Measurements from ENCODE around the gene MOB3B. TPM values are rescaled to one million over a fixed set of nuclear protein-coding genes. Genes with fewer than 3 reads are reported as not detected.
"Not testable (repeated sequence)": the region's sequence is repeated elsewhere in the genome, so short reads cannot be mapped to it uniquely, and the experiment has no call there.

MOB3B gene
- total RNA-seq, 2 experiments from 2014 or later = 0.05 to 0.13 TPM

- H3K4me1 Mint-ChIP-seq = no peaks in the 10 kb centered on the region
- H3K9me3 Mint-ChIP-seq = no peaks in the 10 kb centered on the region
- no peaks in the 10 kb centered on the region for H3K36me3 Mint-ChIP-seq (ENCODE audit: low read depth)
- no peak for DNase-seq
- H3K27me3 Mint-ChIP-seq = no peaks in the 10 kb centered on the region
- CTCF ChIA-PET = no interaction called here
- POLR2A ChIA-PET = no interaction called here
- H3K4me3 Mint-ChIP-seq = no peak overlapping the region
- H3K27ac Mint-ChIP-seq = no peak overlapping the region
These were observed 102.9 kb downstream of the MOB3B start for GRCh38 chr9:27426511-27427271.

- no peaks in the 10 kb centered on the region for H3K27me3 Mint-ChIP-seq
- no peaks in the 10 kb centered on the region for H3K4me1 Mint-ChIP-seq
- POLR2A ChIA-PET = no interaction called here
- CTCF ChIA-PET = no interaction called here
- H3K4me3 Mint-ChIP-seq = no peak overlapping the region
- H3K36me3 Mint-ChIP-seq (ENCODE audit: low read depth) = no peaks in the 10 kb centered on the region
- H3K9me3 Mint-ChIP-seq = no peaks in the 10 kb centered on the region
- no peak overlapping the region for H3K27ac Mint-ChIP-seq
- no peak for DNase-seq
These were observed 103.6 kb downstream of the MOB3B start for GRCh38 chr9:27425827-27426510.

GRCh38 chr9:27423915-27424710, 105.5 kb downstream of the MOB3B start:
- Mint-ChIP-seq H3K27me3 (no peaks in the 10 kb centered on the region), H3K27ac (no peak overlapping the region), H3K36me3 (ENCODE audit: low read depth) (no peaks in the 10 kb centered on the region), H3K4me3 (no peak overlapping the region), H3K4me1 (no peaks in the 10 kb centered on the region), H3K9me3 (no peaks in the 10 kb centered on the region)
- DNase-seq = no peak
- POLR2A ChIA-PET = no interaction called here
- CTCF ChIA-PET = interaction anchor here (0.6 kb wide), 1 partner anchor 65 kb away, joined by 4 read pairs; no protein-coding TSS in a partner anchor

DNA sequence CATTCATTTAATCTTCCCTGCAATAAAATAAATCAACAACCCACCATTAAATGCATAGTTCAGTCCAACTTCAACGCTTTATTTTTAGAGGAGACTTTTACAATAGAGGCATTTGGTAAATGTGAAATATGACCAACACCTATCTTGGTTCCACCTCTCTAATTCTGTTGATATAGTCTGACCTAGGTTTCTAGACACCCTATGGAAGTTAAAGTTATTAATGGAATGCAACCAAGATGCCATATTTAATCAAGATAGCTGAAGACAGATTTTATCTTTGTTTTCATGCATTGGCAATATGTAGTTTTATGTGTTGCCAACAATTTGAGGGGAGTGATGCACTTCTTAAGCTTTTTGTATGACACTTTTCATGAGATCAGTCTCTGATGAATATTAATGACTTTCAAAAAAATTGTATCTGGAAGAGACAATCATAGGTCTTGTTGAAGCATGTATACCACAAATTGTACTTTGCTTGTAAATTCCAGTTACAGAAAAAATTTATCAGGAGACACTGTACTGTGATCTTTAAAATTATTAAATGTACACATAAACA, 107.3 kb downstream of the MOB3B start:
- Mint-ChIP-seq H3K4me3 (no peak overlapping the region), H3K36me3 (ENCODE audit: low read depth) (no peaks in the 10 kb centered on the region), H3K9me3 (no peaks in the 10 kb centered on the region), H3K27me3 (no peaks in the 10 kb centered on the region), H3K4me1 (no peaks in the 10 kb centered on the region), H3K27ac (no peak overlapping the region)
- ChIA-PET POLR2A (no interaction called here), CTCF (no interaction called here)
- no peak for DNase-seq

DNA sequence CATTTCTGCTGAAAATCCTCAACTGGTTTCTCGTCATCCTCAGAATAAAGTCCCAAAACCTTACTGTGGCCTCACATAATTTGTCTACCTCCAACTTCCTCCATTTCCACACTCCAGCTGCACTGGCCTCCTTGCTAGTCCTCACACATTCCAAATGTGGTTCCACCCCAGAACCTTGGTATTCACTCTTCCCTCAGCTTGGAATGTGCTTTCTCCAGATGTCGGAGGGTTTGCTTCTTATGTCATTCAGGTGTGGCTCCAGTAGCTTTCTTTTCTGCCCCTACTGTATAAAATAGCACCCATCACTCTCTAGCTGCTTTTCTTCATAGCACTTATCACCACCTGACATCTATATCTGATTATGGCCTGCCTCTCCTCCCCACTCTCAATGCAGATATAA, 108.0 kb downstream of the MOB3B start:
- no peaks in the 10 kb centered on the region for H3K9me3 Mint-ChIP-seq
- H3K4me1 Mint-ChIP-seq = no peaks in the 10 kb centered on the region
- no peak overlapping the region for H3K27ac Mint-ChIP-seq
- no peaks in the 10 kb centered on the region for H3K36me3 Mint-ChIP-seq (ENCODE audit: low read depth)
- H3K27me3 Mint-ChIP-seq = no peaks in the 10 kb centered on the region
- CTCF ChIA-PET = no interaction called here
- DNase-seq = no peak
- POLR2A ChIA-PET = no interaction called here
- H3K4me3 Mint-ChIP-seq = no peak overlapping the region

- H3K27ac Mint-ChIP-seq; CTCF ChIA-PET; POLR2A ChIA-PET; DNase-seq; H3K36me3 Mint-ChIP-seq (ENCODE audit: low read depth); H3K4me3 Mint-ChIP-seq; H3K27me3 Mint-ChIP-seq; H3K9me3 Mint-ChIP-seq; H3K4me1 Mint-ChIP-seq: not testable (repeated sequence)
These were observed 110.1 kb downstream of the MOB3B start for GRCh38 chr9:27419558-27419957.

- ChIA-PET POLR2A (no interaction called here), CTCF (interaction anchor here (1.5 kb wide), 1 partner anchor 115 kb away, joined by 4 read pairs; the partner anchor contains the start of gene MOB3B)
- H3K4me3 Mint-ChIP-seq = no peak overlapping the region
- DNase-seq = no peak
- no peaks in the 10 kb centered on the region for H3K9me3 Mint-ChIP-seq
- no peaks in the 10 kb centered on the region for H3K4me1 Mint-ChIP-seq
- H3K36me3 Mint-ChIP-seq (ENCODE audit: low read depth) = no peaks in the 10 kb centered on the region
- no peak overlapping the region for H3K27ac Mint-ChIP-seq
- H3K27me3 Mint-ChIP-seq = peaks cover 7% of the 10 kb centered on the region
These were observed 115.3 kb downstream of the MOB3B start for GRCh38 chr9:27414220-27414761.

DNA sequence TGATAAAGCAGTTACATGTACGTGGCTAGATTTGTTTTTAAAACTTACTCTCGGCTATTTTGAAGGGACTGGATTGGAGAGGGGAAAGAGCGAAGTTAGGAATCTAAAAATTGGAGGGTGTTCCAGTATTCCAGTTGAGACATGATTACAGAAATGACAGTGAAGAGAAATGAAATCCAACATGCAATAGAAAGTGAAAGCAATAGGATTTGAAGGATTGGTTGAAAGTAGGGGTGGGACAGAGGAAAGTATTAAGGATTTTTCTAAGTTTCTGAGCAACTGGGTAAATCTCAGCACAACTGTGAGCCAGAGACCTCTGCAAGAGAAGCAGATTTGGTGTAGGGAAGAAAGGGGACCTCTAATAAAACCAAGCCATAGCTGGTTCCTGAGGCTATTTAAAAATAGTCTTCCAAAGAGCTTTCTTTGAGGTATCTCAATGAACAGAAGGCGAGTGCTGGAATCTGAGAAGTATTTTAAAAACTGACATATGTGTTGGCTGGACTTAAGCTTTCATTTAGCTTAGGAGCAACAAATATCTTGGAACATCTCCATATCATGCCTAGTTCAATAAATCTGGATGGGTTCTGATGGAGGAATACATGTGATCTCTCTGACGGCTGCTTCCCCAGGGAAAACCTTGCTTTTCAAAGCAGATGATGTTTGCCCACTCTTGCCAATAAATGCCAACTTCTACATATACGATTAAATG, 115.9 kb downstream of the MOB3B start:
- Mint-ChIP-seq H3K4me1 (no peaks in the 10 kb centered on the region), H3K36me3 (ENCODE audit: low read depth) (no peaks in the 10 kb centered on the region), H3K27me3 (peaks cover 7% of the 10 kb centered on the region), H3K9me3 (no peaks in the 10 kb centered on the region), H3K27ac (no peak overlapping the region), H3K4me3 (no peak overlapping the region)
- ChIA-PET POLR2A (no interaction called here), CTCF (interaction anchor here (1.5 kb wide), 1 partner anchor 116 kb away, joined by 4 read pairs; the partner anchor contains the start of gene MOB3B)
- DNase-seq = no peak

- POLR2A ChIA-PET = no interaction called here
- peaks cover 7% of the 10 kb centered on the region for H3K27me3 Mint-ChIP-seq
- DNase-seq = no peak
- H3K4me3 Mint-ChIP-seq = no peak overlapping the region
- H3K27ac Mint-ChIP-seq = no peak overlapping the region
- CTCF ChIA-PET = interaction anchor here (1.5 kb wide), 1 partner anchor 117 kb away, joined by 4 read pairs; the partner anchor contains the start of gene MOB3B
- H3K4me1 Mint-ChIP-seq = no peaks in the 10 kb centered on the region
- no peaks in the 10 kb centered on the region for H3K36me3 Mint-ChIP-seq (ENCODE audit: low read depth)
- no peaks in the 10 kb centered on the region for H3K9me3 Mint-ChIP-seq
These were observed 116.7 kb downstream of the MOB3B start for GRCh38 chr9:27412963-27413362.

DNA sequence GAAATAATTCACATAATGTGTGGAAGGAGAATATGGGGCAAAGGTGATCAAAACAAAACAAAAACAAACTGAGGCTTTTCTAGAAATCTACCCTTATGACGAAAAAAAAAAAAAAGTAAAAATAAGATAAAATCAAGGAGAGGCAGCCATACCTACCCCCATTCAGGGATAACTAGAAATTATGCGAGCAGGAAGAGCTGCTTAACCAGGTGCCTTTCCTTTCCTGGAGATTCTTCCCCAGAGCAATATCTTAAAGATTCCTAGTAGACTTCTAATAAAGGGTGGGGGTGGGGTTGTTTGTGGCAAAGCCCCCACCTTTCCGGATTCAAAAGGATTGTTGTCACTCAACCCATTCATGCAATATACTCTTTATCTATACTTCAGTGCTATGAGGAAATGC, 117.5 kb downstream of the MOB3B start:
- Mint-ChIP-seq H3K27me3 (peaks cover 7% of the 10 kb centered on the region), H3K27ac (no peak overlapping the region), H3K36me3 (ENCODE audit: low read depth) (no peaks in the 10 kb centered on the region), H3K4me3 (no peak overlapping the region), H3K9me3 (no peaks in the 10 kb centered on the region), H3K4me1 (no peaks in the 10 kb centered on the region)
- ChIA-PET CTCF (no interaction called here), POLR2A (no interaction called here)
- DNase-seq = no peak

DNA sequence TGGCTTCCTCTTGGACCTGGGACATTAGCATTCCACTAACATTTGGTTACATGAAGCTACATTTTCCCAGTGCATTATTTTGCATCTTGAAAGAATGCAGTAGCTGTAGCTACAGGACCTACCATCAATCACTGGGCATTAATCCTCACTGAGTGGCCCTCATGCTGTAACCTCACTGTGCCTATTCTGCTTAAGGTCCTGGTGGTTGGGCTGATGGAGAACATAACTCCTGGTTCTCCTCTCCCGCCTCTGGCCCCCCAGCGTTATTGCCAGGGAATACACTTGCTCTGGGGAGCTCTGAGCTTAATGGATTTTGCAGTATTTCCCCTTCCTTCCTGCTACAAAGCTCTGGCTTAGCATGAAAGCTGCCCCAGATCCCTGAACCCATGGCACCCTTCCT, 121.1 kb downstream of the MOB3B start:
- POLR2A ChIA-PET = no interaction called here
- Mint-ChIP-seq H3K27ac (no peak overlapping the region), H3K27me3 (peaks cover 10% of the 10 kb centered on the region), H3K36me3 (ENCODE audit: low read depth) (no peaks in the 10 kb centered on the region), H3K9me3 (no peaks in the 10 kb centered on the region), H3K4me3 (no peak overlapping the region), H3K4me1 (no peaks in the 10 kb centered on the region)
- CTCF ChIA-PET = no interaction called here
- no peak for DNase-seq

DNA sequence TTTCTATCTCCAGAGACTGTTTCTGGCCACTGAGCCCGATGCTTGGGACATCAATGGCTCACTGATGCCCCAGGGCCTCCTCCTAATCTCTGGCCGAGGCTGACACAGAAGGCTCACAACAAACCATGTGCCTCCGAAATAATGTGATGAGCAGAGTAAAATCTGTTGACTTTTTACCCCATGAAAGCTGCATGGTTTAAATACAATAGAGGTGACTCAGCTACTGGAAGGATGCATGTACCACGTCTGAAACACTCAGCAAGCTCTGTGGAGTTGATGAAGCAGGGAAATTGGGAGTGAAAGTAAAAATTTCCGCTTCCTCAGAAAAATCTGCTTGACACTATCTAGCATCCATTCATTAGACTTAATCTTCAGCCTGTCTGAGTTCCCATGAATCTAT, 121.6 kb downstream of the MOB3B start:
- peaks cover 7% of the 10 kb centered on the region for H3K27me3 Mint-ChIP-seq
- ChIA-PET POLR2A (no interaction called here), CTCF (no interaction called here)
- no peak overlapping the region for H3K27ac Mint-ChIP-seq
- H3K4me1 Mint-ChIP-seq = no peaks in the 10 kb centered on the region
- no peaks in the 10 kb centered on the region for H3K36me3 Mint-ChIP-seq (ENCODE audit: low read depth)
- no peaks in the 10 kb centered on the region for H3K9me3 Mint-ChIP-seq
- no peak for DNase-seq
- H3K4me3 Mint-ChIP-seq = no peak overlapping the region

Data from activated CD4-positive, alpha-beta memory T cell treated with anti-CD3 and anti-CD28 coated beads, Interleukin-2, amount 10 ng/mL, durations not matched to agents 7 days and 5 days (primary cell).